ENCODE results near the gene CKAP5.

The CKAP5 gene

GRCh38 chr11:46761807-46762206, 84.3 kb downstream of the CKAP5 start:
- no peak for DNase-seq

GRCh38 chr11:46760429-46761128, 85.5 kb downstream of the CKAP5 start:
- DNase-seq = no peak

GRCh38 chr11:46759196-46759595, 86.9 kb downstream of the CKAP5 start:
- no peak for DNase-seq

- DNase-seq = no peak
Measured at GRCh38 chr11:46755962-46756361, 90.1 kb downstream of the CKAP5 start.

GRCh38 chr11:46747150-46747549, 98.9 kb downstream of the CKAP5 start:
- DNase-seq = no peak

GRCh38 chr11:46745995-46746394, 100.1 kb downstream of the CKAP5 start:
- DNase-seq = no peak

- DNase-seq = no peak
Measured at GRCh38 chr11:46745328-46745727, 100.8 kb downstream of the CKAP5 start.

GRCh38 chr11:46743693-46744339, 102.3 kb downstream of the CKAP5 start:
- no peak for DNase-seq

- DNase-seq = no peak
Measured at GRCh38 chr11:46743043-46743442, 103.0 kb downstream of the CKAP5 start.

GRCh38 chr11:46741600-46742484, 104.2 kb downstream of the CKAP5 start:
- no peak for DNase-seq

GRCh38 chr11:46738887-46739286, 107.2 kb downstream of the CKAP5 start:
- DNase-seq = no peak

- no peak for DNase-seq
Measured at GRCh38 chr11:46737699-46738098, 108.4 kb downstream of the CKAP5 start.

GRCh38 chr11:46736615-46737014, 109.5 kb downstream of the CKAP5 start:
- DNase-seq = no peak

GRCh38 chr11:46736146-46736545, 109.9 kb downstream of the CKAP5 start:
- no peak for DNase-seq

- DNase-seq = no peak
Measured at GRCh38 chr11:46733234-46733633, 112.8 kb downstream of the CKAP5 start.

GRCh38 chr11:46731545-46731944, 114.5 kb downstream of the CKAP5 start:
- DNase-seq = no peak

- no peak for DNase-seq
Measured at GRCh38 chr11:46729110-46730027, 116.7 kb downstream of the CKAP5 start.

GRCh38 chr11:46728659-46729040, 117.4 kb downstream of the CKAP5 start:
- DNase-seq = no peak

- no peak for DNase-seq
Measured at GRCh38 chr11:46727952-46728658, 118.0 kb downstream of the CKAP5 start.

- no peak for DNase-seq
Measured at GRCh38 chr11:46726206-46726862, 119.7 kb downstream of the CKAP5 start.

Measured in CD4-positive, alpha-beta T cell treated with Interferon alpha-2 for 1 hour (primary cell).